Mononuclear cell (primary cell): Measurements from ENCODE around the gene IL2RA. TPM values are rescaled to one million over a fixed set of nuclear protein-coding genes. Genes with fewer than 3 reads are reported as not detected.
"Not testable (repeated sequence)": the region's sequence is repeated elsewhere in the genome, so short reads cannot be mapped to it uniquely, and the experiment has no call there.

Experiments
- H3K27me3 ChIP-seq: 2 replicates; pipeline ENCODE4 v1.6.0; 2011; ENCODE audit warnings: low read length, control low read depth; ENCODE audit not compliant: insufficient read depth
- H3K4me1 ChIP-seq: 2 replicates; pipeline ENCODE4 v1.5.1; 2011; ENCODE audit warnings: mild to moderate bottlenecking, low read length, control low read depth; ENCODE audit not compliant: insufficient read depth
- H3K4me3 ChIP-seq: 2 replicates; pipeline ENCODE4 v1.5.1; 2011; ENCODE audit warnings: mild to moderate bottlenecking, low read length, moderate library complexity
- H3K9me3 ChIP-seq: 2 replicates; pipeline ENCODE4 v1.5.1; 2011; ENCODE audit warnings: low read depth, mild to moderate bottlenecking, control low read depth, low read length
- total RNA-seq: library from RNA; depleted of rRNA; stranded (reverse); fragments of >200 nt; gene quantifications from one replicate; pipeline ENCODE4 v1.2.3, GENCODE V29; 2012

IL2RA gene
- total RNA-seq, 1 donor = 3.7 TPM

DNA sequence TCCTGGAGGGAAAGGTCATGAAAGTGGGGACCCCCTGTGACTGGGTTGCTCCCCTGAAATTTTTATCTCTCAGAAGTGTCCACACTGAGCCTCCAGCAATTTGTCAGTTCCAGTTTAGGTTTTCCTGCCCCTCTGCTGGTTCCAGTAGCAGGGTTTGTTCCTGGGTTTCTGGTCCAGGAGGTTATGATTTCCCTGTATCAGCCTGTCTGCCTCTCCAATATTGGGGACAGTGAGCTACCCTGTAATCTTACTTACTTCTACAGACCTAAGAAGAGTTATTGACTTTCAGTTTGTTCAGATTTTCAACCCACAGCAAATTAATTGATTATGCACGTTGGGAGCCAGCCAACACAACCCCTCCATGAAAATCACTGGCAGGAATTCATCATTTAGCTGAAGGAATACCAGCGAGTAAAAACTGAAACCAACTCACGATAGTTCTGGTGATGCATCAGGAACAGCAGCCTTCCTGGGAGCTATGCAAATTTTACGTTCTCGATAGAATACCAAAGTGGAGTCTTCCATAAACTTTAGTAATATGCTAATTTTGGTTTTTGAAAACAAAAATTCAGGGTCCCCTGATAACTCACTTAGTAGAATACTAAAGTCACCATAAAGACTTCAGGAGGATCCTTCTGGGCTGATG, 53.5 kb downstream of the IL2RA start:
- no peaks in the 10 kb centered on the region for H3K9me3 ChIP-seq
- H3K27me3 ChIP-seq = no peaks in the 10 kb centered on the region
- no peak overlapping the region for H3K4me3 ChIP-seq
- H3K4me1 ChIP-seq = no peaks in the 10 kb centered on the region

DNA sequence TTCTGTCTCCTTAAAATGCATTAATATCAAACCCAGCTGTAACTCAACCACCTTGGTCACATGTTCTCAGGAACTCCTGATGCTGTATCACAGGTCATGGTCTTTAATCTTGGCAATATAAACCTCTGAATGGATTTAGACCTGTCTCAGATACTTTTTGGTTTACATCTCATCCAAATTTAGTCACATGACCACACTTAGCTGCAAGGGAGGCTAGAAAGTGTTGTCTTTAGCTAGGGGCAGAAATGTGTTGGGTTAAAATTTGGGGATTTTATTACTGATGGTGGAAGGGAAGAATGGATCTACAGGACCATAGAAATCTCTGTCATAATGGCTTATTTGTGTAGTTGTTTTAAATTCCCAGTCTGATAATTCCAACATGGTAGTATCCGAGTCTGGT, 55.2 kb downstream of the IL2RA start:
- no peaks in the 10 kb centered on the region for H3K27me3 ChIP-seq
- no peaks in the 10 kb centered on the region for H3K4me1 ChIP-seq
- no peak overlapping the region for H3K4me3 ChIP-seq
- no peaks in the 10 kb centered on the region for H3K9me3 ChIP-seq

DNA sequence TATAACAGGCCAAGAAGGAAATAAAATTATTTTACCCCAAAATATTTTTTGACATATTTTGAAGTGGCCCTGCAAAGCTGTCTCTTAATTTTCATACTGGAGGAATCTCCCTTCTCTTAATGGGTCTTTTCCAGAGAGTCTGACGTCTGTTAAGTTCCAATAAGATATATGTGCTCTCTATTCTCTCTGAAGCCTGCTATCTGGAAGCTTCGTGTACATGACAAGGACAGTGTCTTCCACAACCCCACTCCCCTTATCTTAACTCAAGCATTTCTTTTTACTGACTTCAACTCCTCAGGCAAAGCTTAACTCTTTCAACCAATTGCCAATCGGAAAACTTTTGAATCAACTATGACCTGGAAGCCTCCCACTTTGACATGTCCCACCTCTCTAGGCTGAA, 55.6 kb downstream of the IL2RA start:
- Histone ChIP-seq H3K9me3 (no peaks in the 10 kb centered on the region), H3K27me3 (no peaks in the 10 kb centered on the region), H3K4me1 (no peaks in the 10 kb centered on the region), H3K4me3 (no peak overlapping the region)

DNA sequence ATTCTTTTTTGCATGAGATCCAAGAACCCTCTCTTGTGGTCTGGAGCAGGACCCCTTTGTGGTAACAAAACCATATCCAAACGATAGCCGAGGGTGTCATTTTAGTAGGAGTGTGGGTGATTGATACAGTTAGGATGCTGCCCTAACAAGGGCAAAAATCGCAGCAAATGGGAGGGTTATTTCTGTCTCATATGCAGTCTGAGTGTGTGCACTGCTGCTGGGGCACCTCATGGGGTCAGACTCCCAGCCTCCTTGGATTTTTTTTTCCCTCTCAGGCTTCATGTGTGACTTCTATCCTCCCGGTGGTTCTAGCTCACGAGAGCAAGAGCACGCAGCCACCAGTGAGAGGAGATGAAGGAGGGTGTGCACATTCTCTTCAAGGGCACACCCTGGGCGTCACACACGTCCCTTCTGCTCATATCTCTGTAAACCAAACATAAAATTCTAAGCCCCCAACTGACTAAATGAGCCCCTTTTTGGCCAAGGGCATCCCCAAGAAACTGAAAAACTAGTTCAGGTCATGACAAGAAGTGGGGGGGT, 56.2 kb downstream of the IL2RA start:
- no peak overlapping the region for H3K4me3 ChIP-seq
- no peaks in the 10 kb centered on the region for H3K27me3 ChIP-seq
- no peaks in the 10 kb centered on the region for H3K9me3 ChIP-seq
- H3K4me1 ChIP-seq = no peaks in the 10 kb centered on the region

DNA sequence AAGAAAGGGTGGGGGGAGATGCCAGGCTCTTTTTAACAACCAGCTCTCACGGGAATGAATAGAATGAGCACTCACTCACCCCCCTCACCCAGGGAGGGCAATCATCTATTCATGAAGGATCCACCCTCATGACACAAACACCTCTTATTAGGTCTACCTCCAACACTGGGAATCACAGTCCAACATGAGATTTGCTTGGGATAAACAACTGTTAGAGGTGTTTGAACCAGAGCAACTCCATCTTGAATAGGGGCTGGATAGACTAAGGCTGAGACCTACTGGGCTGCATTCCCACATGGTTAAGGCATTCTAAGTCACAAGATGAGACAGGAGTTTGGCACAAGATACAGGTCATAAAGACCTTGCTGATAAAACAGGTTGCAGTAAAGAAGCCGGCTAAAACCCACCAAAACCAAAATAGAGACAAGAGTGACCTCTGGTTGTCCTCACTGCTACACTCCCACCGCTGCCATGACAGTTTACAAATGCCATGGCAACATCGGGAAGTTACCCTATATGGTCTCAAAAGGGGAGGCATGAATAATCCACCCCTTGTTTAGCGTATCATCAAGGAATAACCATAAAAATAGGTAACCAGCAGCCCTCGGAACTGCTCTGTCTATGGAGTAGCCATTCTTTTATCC, 56.9 kb downstream of the IL2RA start:
- not testable (repeated sequence) for H3K4me3 ChIP-seq, H3K4me1 ChIP-seq, H3K9me3 ChIP-seq, H3K27me3 ChIP-seq

DNA sequence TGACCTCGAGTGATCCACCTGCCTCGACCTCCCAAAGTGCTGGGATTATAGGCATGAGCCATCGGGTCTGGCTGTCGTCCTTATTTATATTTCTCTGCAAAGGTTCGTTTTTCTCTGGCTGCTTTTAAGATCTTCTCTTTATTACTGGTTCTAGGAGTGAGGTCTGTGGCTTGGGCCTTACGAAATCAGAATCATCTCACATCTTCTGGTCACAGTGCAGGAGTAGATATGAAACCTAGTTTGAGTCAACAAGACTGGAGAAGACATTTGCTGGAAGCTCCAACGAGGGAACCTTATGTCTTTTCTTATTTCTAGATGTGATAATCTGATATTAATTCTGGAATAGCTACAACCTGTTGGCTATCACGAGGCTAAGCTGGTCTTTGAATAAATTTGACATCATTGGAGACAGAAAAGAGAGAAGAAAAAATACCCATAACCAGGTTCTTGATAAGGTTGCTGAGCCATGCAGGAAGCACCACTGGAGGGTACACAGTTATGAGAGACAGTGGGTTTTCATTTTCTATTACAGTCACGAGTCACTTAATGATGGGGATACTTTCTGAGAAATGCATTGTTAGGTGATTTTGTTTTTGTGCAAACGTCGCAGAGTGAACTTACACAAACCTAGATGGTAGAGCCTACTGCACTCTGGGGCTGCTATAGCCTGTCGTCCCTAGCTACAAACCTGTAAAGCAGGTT, 59.2 kb downstream of the IL2RA start:
- no peak overlapping the region for H3K4me3 ChIP-seq
- no peaks in the 10 kb centered on the region for H3K4me1 ChIP-seq
- H3K27me3 ChIP-seq = no peaks in the 10 kb centered on the region
- H3K9me3 ChIP-seq = no peaks in the 10 kb centered on the region

DNA sequence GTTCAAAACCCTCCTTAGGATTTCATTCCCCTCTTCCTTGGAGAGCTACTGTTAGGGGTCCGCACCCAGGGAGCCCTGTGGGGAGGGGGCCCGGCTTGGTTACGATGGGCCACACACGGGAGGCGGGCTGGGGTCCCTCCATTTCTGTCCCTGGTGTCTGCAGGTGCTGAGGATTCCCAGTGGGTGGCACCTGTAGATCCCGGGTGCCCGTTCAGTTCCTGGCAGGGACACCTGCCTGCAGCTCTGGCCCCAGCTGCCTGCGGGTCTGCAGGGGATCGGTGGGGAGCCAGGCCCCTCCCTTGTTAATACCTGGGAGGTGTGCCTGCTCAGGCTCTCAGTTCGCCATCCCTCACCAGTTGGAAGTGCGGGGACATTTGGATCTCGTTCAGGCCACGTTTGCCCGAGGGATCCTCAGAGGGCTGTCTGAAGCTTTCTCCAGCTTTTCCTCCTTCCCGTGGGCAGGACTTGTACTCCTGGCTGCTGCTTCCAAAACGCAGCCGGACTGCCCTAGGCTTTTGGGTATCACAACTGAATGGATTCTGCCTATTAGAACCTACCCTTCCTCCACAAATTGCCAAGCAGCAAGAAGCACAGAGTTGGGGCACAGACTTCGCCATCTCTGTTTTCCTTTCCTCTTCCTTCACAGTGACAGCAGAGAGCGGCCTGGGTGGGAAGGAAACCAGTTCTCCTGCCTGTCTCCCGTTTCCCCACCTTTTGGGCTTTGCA, 62.6 kb downstream of the IL2RA start:
- H3K27me3 ChIP-seq = no peaks in the 10 kb centered on the region
- H3K4me1 ChIP-seq = no peaks in the 10 kb centered on the region
- no peaks in the 10 kb centered on the region for H3K9me3 ChIP-seq
- no peak overlapping the region for H3K4me3 ChIP-seq

DNA sequence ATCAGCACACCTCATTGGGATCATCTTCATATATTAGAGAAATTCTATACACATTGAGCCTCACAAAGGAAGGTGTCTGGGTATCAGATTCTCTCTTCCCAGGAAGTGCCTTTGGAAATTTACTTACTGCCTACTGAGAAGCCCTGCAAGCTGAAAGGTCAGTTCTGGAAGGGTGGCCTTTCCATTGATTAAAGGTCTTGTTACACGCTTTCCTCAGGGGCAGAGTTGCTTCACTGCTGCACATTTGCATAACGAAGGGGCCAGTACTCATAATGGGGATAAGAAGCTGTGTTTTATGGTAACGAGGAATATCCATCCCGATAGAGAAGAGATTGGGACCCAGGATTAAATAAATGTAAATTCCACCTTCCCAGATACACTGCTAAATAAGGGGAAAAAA, 65.5 kb downstream of the IL2RA start:
- Histone ChIP-seq H3K4me1 (no peaks in the 10 kb centered on the region), H3K4me3 (no peak overlapping the region), H3K9me3 (peaks cover 8% of the 10 kb centered on the region)

DNA sequence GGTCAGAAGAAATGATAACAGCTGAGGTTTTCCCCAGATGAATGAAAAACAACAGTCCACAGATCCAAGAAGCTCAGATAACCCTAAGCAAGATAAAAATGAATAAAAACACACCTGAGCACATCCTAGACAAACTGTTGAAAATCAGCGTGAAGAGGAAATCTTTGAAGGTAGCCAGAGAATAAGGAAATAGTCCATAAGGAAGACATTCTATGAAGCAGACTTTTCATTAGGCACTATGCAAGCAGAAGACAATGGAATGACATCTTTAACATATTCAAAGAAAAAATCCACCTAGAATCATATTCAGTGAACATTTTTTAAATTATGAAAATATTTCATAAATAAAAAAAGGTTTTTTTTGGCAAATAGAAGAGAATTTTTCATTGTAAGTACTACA, 69.8 kb downstream of the IL2RA start:
- Histone ChIP-seq H3K4me3 (no peak overlapping the region), H3K4me1 (no peaks in the 10 kb centered on the region), H3K9me3 (peaks cover 9% of the 10 kb centered on the region), H3K27me3 (no peaks in the 10 kb centered on the region)

More for the DNA sequence above, 65.5 kb downstream of the IL2RA start:
- no peaks in the 10 kb centered on the region for H3K27me3 ChIP-seq

DNA sequence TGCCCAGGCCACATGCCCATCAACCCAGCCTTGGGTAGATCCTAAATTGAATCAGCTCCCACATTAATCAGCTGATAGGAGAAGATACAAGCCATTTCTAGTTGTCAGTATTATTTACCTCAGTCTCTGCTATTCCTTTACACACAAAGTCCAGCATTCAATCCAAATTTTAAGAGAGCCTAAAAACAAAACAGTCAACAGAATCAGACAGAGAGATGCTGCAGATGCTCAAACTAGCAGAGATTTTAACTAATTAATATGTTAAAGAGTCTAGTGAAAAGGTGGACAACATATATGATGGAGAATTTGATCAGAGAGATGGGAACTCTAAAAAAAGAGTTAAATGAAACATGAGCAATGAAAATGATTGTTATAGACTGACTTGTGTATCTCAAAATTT, 70.5 kb downstream of the IL2RA start:
- Histone ChIP-seq H3K27me3 (no peaks in the 10 kb centered on the region), H3K4me3 (no peak overlapping the region), H3K4me1 (no peaks in the 10 kb centered on the region), H3K9me3 (peaks cover 9% of the 10 kb centered on the region)

DNA sequence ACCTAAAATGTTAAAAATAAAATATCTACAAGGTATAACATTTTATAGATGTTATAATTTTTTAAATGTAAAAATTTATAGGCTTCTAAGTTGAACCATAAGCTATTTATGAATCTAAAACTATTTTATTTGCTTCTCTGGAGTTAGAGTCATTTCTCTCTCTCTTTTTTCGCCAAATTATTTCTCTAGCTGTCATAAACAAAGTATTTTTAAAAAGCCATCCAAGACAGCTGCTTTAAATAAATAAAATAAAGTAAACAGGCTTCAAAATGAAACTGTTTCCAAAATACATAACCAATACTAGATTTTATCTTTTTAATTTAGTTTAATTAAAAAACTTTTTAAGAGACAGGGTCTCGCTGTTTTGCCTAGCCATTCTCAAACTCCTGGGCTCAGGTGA, 72.4 kb downstream of the IL2RA start:
- peaks cover 9% of the 10 kb centered on the region for H3K9me3 ChIP-seq
- H3K27me3 ChIP-seq = no peaks in the 10 kb centered on the region
- no peak overlapping the region for H3K4me3 ChIP-seq
- no peaks in the 10 kb centered on the region for H3K4me1 ChIP-seq

DNA sequence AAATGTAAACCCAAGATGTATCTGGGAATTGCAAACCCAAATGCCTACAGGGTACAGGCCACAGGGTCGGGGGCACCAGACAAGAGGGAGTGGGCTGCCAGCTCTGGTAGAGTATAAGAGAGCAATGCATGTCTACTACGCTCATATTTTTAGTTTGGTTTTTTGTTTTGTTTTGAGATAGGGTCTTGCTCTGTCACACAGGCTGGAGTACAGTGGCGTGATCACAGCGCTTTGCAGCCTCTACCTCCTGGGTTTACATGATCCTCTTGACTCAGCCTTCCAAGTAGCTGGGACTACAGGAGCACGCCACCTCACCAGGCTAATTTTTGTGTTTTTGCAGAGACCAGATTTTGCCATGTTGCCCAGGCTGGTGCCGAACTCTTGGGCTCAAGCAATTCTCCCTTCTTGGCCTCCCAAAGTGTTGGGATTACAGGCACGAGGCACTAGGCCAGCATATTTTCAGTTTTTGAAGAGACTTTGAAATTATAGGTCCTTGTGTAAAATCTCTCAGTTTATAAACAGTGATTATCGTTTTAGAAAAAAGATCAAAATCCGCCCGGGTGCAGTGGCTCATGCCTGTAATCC, 73.7 kb downstream of the IL2RA start:
- no peaks in the 10 kb centered on the region for H3K4me1 ChIP-seq
- H3K27me3 ChIP-seq = no peaks in the 10 kb centered on the region
- peaks cover 9% of the 10 kb centered on the region for H3K9me3 ChIP-seq
- H3K4me3 ChIP-seq = no peak overlapping the region

DNA sequence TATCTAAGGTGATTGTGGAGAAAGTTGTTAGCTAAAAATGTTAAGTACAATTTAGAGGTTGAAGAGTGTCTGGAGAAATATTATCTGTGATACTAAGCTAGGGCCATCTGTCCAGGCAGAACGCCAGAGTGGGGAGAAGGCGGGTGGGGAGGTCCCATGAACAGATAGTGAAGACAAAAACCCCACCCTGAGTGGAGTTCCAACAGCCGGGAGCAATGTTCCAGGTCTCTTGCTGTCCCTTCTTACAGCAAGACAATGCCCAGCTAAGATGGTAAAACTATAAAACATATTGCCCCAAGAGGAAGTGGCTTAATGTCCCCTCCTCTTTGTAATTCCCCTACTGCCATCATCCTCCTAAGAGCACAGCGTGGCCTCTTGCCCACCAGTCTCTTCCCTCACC, 74.4 kb downstream of the IL2RA start:
- Histone ChIP-seq H3K27me3 (no peaks in the 10 kb centered on the region), H3K9me3 (peaks cover 9% of the 10 kb centered on the region), H3K4me3 (no peak overlapping the region), H3K4me1 (no peaks in the 10 kb centered on the region)

DNA sequence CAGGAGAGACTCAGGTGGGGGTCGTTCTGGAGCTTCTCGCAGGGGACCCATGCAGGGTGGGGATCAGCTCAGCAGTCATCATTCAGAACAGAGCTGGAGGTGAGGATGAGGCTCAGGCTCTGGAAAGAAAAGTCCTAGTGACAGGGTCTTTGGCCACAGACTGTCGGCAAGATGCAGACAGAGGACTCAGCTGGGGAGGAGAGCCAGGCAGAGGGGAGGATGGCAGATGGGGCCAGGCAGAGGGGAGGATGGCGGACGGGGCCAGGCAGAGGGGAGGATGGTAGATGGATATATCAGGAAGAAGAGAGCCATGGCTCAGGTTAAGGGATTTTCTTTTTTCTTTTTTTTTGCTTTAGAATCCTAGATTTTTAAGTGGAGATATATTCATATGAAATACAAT, 77.1 kb downstream of the IL2RA start:
- H3K4me1 ChIP-seq = no peaks in the 10 kb centered on the region
- no peak overlapping the region for H3K4me3 ChIP-seq
- no peaks in the 10 kb centered on the region for H3K27me3 ChIP-seq
- H3K9me3 ChIP-seq = no peaks in the 10 kb centered on the region

DNA sequence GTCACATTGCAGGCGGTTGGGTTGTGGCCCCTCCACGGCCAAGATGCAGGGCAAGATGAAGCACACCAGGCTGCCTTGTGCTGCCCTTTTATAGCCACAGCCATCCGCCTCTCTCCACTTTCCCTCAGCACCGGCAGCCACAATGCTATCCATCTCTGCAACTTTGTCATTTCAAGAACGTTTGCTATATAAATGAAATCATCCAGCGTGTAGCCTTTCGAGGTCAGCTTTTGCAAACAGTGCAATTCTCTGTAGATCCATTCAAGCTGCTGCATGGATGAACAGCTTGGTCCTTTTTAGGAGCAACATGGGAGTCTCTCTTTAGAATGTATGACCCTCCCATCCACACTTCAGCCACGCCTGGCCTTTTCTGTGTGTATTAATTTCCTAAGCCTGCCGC, 78.4 kb downstream of the IL2RA start:
- no peaks in the 10 kb centered on the region for H3K4me1 ChIP-seq
- no peaks in the 10 kb centered on the region for H3K27me3 ChIP-seq
- no peaks in the 10 kb centered on the region for H3K9me3 ChIP-seq
- no peak overlapping the region for H3K4me3 ChIP-seq
